ENCODE data around the gene PASK.

Gene PASK

GRCh38 chr2:241150660-241151530 is 1.6 kb upstream of the PASK start:
- TF ChIP-seq CTCF (IDR thresholded peaks at IDR 0.05; ENCODE audit: low read depth, low read length) = no peak
- DNase-seq (ENCODE audit: low read depth, low spot score) = no peak
- peak overlapping the region; percentile 78 for H3K4me3 ChIP-seq (ENCODE audit: low read depth, low read length)
- in situ Hi-C loops (cut with HindIII; ENCODE audit: low sequenced_read_pairs) = no loop called here

GRCh38 chr2:241149925-241150659 is 820 bp upstream of the PASK start, which contains the start of gene PPP1R7:
Gene PPP1R7, plus strand, starts transcription at chr2:241150467. Its CDS starts 29 bp downstream, at chr2:241150496.
- peak; percentile 95 for DNase-seq (ENCODE audit: low read depth, low spot score)
- peak within 1 kb of the TSS; percentile 78 for H3K4me3 ChIP-seq (ENCODE audit: low read depth, low read length)
- TF ChIP-seq CTCF (IDR thresholded peaks at IDR 0.05; ENCODE audit: low read depth, low read length) = no peak
- in situ Hi-C loops (cut with HindIII; ENCODE audit: low sequenced_read_pairs) = no loop called here

- no peak for TF ChIP-seq CTCF (IDR thresholded peaks at IDR 0.05; ENCODE audit: low read depth, low read length)
- in situ Hi-C loops (cut with HindIII; ENCODE audit: low sequenced_read_pairs) = no loop called here
- DNase-seq (ENCODE audit: low read depth, low spot score) = no peak
These were observed 328 bp upstream of the PASK start for GRCh38 chr2:241149675-241149924.

GRCh38 chr2:241148239-241148638 is 1.0 kb downstream of the PASK start:
- H3K4me3 ChIP-seq (ENCODE audit: low read depth, low read length) = no peak overlapping the region
- in situ Hi-C loops (cut with HindIII; ENCODE audit: low sequenced_read_pairs) = no loop called here
- no peak for TF ChIP-seq CTCF (IDR thresholded peaks at IDR 0.05; ENCODE audit: low read depth, low read length)
- DNase-seq (ENCODE audit: low read depth, low spot score) = no peak

More at GRCh38 chr2:241149675-241149924, 328 bp upstream of the PASK start:
- peak overlapping the region; percentile 78 for H3K4me3 ChIP-seq (ENCODE audit: low read depth, low read length)

- in situ Hi-C loops (cut with HindIII; ENCODE audit: low sequenced_read_pairs) = no loop called here
- H3K4me3 ChIP-seq (ENCODE audit: low read depth, low read length) = no peak overlapping the region
- no peak for DNase-seq (ENCODE audit: low read depth, low spot score)
- TF ChIP-seq CTCF (IDR thresholded peaks at IDR 0.05; ENCODE audit: low read depth, low read length) = no peak
These were observed 1.9 kb downstream of the PASK start for GRCh38 chr2:241147336-241147735.

GRCh38 chr2:241146286-241146685 is 3.0 kb downstream of the PASK start:
- no peak for DNase-seq (ENCODE audit: low read depth, low spot score)
- in situ Hi-C loops (cut with HindIII; ENCODE audit: low sequenced_read_pairs) = no loop called here
- no peak for TF ChIP-seq CTCF (IDR thresholded peaks at IDR 0.05; ENCODE audit: low read depth, low read length)
- no peak overlapping the region for H3K4me3 ChIP-seq (ENCODE audit: low read depth, low read length)

All from astrocyte of the spinal cord (primary cell).